Muscle of back (tissue), 13 donors: Measurements from ENCODE around the gene TMEM215. TPM values are rescaled to one million over a fixed set of nuclear protein-coding genes. Genes with fewer than 3 reads are reported as not detected.
"Not testable (repeated sequence)": the region's sequence is repeated elsewhere in the genome, so short reads cannot be mapped to it uniquely, and the experiment has no call there.

Source experiments
- DNase-seq, 3 donors: peaks; one replicate each; pipeline versions ENCODE4 v3.0.0 to v3.0.0-alpha.2; 2013
- long read RNA-seq, 9 donors: transcript quantifications; one replicate each; lab custom pipeline, GENCODE V29; 2026
- polyA plus RNA-seq, 10 donors: library from polyadenylated mRNA; unstranded; fragments of 120-200 nt; gene quantifications; one replicate each; pipeline ENCODE4 v1.2.1, GENCODE V29; 2013; ENCODE audit not compliant: insufficient read length in 10 of 10

Gene TMEM215, protein sequence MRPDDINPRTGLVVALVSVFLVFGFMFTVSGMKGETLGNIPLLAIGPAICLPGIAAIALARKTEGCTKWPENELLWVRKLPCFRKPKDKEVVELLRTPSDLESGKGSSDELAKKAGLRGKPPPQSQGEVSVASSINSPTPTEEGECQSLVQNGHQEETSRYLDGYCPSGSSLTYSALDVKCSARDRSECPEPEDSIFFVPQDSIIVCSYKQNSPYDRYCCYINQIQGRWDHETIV
- polyA plus RNA-seq, result 1 to 10 TPM; 1.6 to 5.6 (median 2.0) TPM
- long read RNA-seq, donor 1, partial matches to known transcripts, result 0 of 2 reads
- long read RNA-seq, donor 1, other reads (novel, unspliced or antisense), result 0 of 2 reads
- long read RNA-seq, donor 2, result 0 reads
- long read RNA-seq, donor 3, result 0 reads
- long read RNA-seq, donor 4, partial matches to known transcripts, result 0 of 1 reads
- long read RNA-seq, donor 4, other reads (novel, unspliced or antisense), result 0 of 1 reads
- long read RNA-seq, donor 5, result 0 reads
- long read RNA-seq, donor 6, partial matches to known transcripts, result 0 of 3 reads
- long read RNA-seq, donor 6, other reads (novel, unspliced or antisense), result 0 of 3 reads
- long read RNA-seq, donor 7, partial matches to known transcripts, result 0 of 1 reads
- long read RNA-seq, donor 7, other reads (novel, unspliced or antisense), result 0 of 1 reads
- long read RNA-seq, donor 8, result 0 reads
- long read RNA-seq, donor 9, result 0 reads

DNA sequence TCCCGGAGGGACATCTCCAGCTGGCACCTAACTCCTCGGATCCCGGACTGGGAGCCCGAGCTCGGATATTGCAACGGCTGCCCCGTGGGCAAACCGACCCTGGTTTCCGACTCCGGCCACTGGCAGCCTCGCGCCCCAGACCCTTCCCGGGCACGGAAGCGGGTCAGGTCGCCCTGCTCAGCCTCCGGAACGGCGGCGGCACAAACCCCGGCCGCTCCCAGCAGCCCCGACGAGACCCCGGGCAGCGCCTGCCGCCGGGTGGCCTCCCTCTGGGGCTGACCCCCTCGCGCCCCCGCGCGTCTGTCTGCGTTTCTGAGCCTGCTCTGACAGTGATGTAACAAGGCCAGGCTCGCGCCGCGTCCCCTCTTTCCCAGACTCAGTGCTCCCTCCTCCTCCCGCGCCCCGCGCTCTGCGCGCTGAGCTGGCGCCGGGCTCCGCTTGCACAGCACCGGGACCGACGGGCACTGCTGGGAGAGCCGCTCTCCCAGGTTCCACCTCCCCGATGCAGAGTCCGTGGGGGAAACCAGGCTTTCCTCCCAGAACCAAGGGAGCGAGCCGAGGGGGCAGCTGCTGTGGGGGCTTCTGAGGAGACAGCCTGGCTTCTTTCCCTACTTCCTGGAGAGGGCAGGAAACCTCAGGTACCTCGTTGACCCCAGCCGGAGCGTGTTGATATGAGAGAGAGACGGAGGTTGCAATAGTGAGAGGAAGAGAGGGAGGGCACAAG lies at the start of gene TMEM215:
Gene TMEM215 (plus strand): TSS at position 373 of the 724 bp plus-strand sequence. CDS start 644 bp downstream, outside the sequence.
- DNase-seq, result peak in 2 of 3 donors; percentile 59 to 78

DNA sequence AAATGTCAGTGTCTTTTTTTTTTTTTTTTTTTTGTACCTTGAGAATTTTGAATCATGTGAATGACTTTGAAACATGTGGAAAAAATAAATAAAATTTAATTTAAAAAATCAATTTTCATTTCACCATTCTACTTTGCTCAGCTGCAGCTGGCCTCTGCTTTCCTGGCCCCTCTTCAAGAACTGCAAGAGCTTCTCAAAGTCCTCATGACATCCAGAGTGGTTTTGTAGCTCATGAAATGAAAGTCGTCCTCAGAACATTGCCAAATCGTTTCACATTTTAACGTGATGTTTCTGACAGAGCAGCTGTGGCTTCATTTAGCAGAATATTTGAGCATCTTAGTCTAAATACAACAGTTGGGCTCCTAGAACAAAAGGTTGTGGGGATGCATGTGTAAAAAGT lies 47.9 kb upstream of the TMEM215 start:
- peak; percentile 63 to 79 (median 67) for DNase-seq

DNA sequence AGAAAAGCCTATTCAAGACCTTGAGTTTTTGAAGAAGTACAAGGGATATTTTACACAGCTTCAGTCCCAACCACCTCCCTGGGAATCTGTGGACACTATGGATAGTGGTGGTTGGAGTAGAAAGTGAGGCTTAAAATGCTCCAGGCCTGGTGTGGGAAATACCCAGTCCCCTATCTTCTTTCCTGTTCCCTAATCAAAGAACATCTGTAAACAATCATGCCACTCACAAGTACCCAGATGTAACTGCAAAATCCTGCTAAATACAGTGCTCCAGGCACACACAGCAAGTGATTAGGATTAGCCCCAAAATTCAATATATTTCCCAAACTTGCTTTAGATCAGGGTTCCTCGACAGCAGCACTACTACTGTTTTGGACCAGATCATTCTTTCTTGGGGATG lies 46.0 kb upstream of the TMEM215 start:
- DNase-seq, result no peak

DNA sequence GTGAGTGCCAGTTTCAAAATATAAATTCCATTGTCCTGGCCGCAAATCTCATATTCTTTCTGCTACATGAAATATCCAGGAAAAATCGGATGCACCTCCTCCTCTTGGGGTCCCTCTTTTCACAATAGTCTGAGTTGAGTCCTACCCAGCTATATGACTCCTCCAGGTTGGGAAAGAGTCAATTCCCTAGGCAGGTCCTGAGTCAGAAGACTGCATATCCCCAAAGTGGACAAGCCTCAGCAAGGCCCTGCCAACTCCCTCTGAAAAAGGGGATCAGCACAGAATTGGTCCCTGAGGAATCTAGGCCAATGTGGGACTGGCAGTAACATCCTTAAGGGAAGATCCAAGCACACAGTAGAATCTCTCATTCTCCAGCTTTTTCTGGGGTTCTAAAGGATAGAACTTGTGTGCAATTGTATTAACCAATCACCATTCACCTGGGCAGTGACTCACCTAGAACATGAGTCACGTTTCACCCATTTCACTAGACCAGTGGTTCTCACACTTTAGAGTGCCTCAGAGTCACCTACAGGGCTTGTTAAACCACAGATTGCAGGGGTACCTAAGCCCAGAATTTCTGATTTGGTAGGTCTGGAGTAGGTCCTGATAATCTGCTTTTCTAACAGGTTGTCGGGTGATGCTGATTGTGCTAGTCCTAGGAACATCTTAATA lies 44.7 kb upstream of the TMEM215 start:
- no peak for DNase-seq

DNA sequence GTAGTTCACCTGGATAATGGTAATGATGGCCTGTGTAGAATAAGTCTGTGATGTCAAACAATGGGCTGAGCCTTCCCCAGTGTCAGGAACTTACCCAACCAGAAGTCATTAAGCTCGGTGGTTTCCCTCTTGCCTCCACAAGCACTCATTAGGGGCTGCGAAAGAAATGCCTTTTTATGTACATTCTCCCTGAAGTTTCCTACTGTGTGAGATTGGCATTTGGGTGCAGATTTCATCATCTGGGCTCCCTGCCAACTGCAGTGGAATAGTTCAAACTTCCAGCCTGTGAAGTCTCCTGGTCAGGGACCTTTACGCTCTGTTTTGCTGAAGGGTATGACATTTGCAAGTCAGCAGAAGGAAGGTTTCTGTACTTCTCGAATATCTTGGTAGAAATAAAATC lies 41.6 kb upstream of the TMEM215 start:
- no peak for DNase-seq

DNA sequence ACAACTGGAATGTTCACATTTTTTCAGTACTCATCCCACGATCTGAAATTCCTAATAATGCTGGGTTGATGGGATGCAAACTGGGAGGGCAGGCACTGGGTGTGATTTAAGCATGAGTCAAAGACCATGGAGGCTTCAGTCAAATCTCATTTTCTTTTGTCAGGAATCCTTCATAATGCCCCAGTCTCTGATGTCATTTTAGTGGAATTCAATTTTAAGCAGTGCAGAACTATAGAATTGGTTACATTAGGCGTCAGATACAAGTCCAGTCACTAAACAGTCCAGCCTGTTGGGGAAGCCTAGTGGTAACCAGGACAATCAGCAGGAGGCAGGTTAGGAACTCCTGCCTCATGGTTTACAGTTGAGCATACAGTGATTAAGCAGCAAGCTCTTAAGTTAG lies 41.0 kb upstream of the TMEM215 start:
- DNase-seq, result no peak

DNA sequence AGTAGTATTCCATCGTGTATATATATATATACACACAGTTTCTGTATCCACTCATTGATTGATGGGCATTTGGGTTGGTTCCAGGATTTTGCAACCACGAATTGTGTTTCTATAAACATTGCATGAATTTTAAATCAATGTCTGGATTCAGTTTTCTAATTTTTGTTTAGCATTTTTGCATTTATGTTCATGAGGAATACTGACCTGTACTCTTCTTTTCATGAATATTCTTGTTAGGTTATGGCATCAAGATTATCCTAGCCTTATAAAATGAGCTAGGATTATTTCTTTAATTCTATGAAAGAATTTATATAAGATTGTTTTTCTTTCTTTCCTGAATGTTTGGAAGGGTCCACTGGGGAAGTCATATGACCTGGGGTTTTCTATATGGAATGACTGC lies 35.3 kb upstream of the TMEM215 start:
- no peak for DNase-seq

DNA sequence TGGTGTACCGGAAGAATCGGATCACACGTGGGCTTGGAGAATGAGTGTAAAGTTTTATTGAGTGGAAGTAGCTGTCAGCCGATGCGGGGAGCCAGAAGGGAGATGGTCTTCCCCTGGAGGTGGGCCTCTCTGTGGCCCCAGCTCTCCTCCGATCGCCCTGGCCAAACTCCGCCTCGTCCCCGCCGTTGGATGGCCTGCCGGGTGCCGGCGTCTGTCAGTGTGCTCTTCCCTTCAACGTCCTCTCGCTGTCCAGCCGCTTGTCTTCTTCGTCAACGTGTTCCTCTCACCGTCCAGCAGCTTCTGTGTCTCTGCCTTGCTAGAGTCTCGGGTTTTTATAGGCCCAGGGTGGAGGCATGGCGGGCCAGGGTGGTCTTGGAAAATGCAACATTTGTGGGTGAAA lies 27.6 kb upstream of the TMEM215 start:
- DNase-seq, result no peak

DNA sequence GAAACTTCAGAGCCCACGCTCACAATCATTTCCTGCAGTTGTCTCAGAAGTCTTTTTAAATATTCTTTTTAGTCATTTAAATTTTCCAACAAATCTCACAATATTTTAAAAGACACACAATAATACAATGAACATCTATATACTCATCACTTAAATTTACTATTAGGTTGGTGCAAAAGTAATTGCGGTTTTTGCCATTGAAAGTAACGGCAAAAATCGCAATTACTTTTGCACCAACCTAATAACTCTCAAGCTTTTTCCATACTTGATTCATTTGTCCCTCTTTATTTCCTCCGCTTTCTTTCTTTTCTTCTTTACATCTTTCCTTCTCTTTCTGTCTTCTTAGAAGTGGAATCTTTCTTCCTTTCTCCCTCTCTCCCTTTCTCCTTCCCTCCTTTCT lies 19.2 kb upstream of the TMEM215 start:
- DNase-seq, result no peak

DNA sequence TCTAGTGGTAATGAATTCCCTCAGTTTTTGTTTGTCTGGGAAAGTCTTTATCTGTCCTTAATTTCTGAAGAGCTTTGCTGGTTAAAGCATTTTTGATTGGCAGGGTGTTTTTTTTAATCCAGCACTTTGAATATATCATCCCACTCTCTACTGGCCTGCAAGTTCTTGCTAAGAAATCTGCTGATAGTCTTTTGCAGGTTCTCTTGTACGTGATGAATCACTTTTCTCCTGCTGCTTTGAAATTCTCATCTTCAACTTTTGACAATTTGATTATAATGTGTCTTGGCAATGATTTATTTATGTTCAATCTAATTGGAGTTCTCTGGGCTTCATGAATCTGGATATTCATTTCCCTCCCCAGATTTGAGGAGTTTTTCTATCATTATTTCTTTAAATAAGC lies 8.1 kb upstream of the TMEM215 start:
- no peak for DNase-seq

DNA sequence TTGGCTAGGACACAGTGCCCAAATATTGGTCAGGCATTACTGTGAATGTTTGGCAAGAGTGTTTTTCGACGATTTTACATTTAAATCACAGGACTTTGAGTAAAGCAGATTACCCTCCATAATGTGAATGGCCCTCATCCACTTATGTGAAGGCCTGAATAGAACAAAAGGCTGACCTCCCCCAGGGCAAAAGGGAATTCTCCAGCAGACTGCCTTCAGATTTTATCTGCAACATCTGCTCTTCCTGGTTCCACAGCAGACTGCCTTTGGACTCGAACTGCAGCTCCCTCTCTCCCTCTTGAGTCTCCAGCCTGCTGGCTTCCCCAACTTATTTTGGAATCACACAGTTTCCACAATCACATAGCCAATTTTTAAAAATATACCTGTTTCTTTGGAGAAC lies 7.1 kb upstream of the TMEM215 start:
- no peak for DNase-seq

DNA sequence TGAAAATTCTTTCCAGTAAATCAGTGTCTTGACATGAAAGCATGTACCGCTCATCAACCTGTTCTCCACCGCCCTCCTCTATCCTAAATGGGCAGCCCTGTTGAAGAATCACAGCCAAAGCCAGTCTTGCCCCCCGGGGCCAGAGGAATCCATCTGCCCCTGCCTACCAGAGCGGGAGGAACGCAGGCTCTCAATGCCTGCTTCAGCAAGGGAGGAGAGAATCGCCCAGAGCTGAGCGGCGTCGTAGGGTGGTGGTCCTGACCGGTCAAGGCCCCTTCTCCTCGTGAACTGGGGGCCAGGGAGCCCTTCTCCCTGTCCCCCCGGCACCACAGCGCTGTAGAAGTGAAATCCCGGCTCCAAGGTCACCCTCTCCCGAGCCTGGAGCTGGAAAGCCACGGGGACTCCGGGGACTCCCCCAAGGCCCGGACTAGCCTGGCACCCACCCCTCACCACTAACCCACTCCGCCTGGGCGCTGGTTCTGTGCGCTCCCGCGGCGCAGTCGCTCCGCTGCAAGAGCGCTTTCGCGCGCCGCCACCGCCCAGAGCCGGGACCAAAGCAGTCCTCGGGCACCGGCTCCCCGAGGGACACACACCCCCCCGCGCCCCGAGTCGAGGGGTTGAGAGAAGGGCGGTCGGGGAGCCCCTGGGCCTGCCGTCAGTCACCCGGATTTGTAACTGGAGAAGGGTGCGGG lies 718 bp upstream of the TMEM215 start:
- peak in 2 of 3 donors; percentile 6 to 39 for DNase-seq

DNA sequence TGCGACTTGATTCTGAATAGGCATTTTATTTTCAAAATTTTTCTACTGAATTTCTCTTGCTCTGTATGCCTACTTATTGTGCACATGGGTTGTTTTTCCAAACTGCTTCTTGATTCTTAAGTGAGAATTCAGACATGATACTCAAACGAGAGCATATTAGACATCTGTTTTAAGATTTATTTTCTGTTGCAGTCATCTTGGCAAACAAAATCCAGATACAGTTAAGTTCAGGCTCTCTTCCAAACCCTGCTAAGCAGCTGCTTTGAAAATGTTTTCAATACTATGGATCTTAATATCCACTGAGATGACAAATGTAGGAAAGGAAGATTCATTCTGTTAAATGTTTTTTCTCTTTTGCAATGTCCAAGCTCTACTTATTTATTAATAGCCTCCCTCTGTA lies 4.5 kb downstream of the TMEM215 start:
- DNase-seq, result peak; percentile 59 to 86 (median 72)

DNA sequence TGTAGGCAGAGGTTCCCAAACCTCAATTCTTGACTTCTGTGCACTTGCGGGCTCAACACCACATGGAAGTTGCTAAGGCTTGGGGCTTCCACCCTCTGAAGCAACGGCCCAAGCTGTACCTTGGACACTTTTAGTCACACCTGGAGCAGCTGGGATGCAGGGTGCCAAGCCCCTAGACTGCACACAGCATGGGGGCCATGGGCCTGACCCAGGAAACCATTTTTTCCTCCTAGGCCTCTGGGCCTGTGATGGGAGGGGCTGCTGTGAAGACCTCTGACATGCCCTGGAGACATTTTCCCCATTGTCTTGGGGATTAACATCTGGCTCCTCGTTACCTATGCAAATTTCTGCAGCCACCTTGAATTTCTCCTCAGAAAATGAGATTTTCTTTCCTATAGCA lies 12.7 kb downstream of the TMEM215 start:
- not testable (repeated sequence) for DNase-seq

DNA sequence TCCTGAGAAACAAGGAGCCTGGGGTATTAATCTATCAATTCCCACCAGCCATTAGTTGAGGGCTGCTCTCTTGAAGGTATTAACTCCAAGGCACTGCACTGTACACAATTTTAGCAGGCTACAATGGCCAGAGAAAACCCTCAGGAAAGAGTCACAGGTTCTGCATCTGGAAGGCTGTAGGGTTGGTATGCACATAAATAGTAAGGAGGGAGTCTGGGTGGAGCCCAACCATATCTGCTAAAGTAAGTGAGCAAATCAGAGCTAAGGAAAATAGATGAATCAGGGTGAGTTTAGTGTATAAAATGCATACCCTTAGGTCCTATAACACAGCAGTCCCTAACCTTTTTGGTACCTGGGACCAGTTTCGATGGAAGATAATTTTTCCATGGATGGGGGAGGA lies 18.2 kb downstream of the TMEM215 start:
- DNase-seq, result no peak

DNA sequence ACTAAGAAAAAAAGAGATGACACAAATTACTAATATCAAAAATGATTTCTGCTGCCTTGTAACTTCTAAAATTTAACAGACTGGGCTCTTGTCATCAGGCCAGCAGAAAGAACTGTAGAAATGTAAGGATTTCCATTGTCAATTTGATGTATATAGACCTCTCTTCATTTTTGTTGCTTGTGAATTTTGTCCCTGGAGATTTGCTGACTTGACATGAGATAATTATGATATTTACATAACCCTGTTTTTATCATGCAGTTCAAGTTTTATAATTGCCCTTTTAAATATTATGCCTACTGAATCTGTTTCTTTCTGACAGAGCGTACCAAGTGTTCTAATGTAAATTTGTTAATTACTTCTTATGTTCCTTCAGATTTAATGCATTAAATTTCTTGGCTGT lies 23.9 kb downstream of the TMEM215 start:
- DNase-seq, result no peak

DNA sequence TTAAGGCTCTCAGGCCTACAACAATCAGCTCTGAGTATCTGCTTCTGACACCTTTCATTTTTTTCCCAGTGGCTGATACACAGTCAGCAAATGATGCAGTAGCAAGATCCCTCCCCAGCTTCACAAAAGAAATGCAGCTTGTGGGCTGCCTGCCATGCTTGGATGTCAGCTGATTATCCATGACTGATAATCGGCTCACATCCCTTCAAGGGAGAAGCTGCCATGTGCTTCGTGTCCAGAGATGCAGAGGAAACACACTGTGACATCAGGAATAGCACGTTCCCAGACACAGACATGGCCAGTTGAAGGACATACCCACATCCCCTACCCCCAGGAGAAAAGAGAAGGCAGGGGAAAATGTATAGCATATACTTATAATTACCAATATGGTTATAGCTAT lies 27.9 kb downstream of the TMEM215 start:
- peak in 1 of 3 donors; percentile 58 for DNase-seq

DNA sequence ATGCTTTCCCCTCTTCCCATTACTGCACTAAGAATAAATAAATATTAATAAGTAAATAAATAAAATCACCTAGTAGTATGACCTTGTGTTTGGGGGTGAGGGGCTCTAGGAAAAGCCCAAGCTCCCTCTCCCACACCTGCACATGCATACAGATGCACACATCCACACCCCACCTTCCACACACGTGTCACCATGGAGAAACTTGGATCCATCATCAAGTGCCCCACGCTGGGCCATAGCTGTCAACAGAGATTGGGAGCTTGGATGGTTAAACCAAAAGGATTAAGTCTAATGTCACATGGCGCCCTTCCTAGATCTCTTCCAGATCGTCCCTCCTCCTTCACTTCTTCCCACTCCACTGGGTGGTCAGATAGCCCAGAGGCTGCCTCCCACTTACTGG lies 37.0 kb downstream of the TMEM215 start:
- DNase-seq, result no peak

DNA sequence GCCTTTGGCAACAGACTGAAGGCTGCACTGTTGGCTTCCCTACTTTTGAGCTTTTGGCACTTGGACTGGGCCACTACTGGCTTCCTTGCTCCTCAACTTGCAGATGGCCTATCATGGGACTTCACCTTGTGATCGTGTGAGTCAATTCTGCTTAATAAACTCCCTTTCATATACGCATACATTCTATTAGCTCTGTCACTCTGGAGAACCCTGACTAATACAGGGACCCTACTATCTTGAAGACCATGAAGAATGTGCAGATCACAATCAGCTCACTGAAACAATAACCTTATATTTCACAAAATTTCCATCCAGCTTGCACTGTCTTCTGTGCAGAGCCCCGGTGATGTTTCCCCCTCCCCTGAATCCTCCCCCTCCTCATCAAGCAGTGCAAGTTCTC lies 39.8 kb downstream of the TMEM215 start:
- DNase-seq, result no peak

DNA sequence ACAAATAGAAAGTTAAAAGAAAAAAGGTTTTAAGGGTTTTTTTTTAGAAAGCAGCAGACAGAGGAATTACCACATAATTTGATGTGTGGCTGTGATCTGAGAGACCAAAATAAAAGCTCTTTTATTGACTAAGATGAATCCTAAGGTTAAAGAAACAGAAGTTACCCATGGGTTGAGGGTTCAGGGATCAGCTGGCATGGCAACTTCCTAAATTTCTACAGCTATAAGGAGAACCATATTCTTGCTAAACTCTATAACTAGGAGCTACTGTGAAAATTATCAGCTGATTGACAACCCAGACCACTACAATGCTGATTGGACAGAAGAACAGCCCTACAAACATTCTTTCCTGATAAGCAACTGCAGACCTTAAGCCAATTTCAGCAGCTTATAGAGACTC lies 40.2 kb downstream of the TMEM215 start:
- DNase-seq, result no peak

DNA sequence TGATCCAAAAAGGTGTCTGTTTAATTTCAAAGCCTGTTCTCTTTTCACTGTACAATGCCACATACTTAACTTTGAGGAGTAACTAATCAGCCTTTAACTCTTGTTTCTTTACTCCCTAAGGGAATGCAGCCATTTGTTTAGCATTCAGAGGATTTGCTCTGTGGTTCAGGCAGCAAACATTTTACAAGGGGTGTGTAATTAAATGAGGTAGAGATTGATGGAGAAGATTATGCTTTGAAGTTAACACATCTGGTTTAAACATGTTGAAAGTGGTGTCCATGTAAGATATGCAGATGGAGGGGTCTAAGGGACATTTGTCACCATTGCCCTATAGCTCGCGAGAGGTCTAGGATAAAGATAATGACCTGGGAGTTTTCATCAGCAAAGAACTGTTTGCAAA lies 41.9 kb downstream of the TMEM215 start:
- no peak for DNase-seq
